GM12878 (cell line): ENCODE data around the gene PLA2G15. TPM values are rescaled to one million over a fixed set of nuclear protein-coding genes. Genes with fewer than 3 reads are reported as not detected.

Experiments used
- ATAC-seq: fragments of 200-7000 bp; cut with Tn5 transposase; 3 replicates; pipeline ENCODE4 v1.9.1; 2020; ENCODE audit warnings: mild to moderate bottlenecking, moderate library complexity
- BruUV-seq: library from RNA; stranded (reverse); fragments of 400-500 nt; replicated peaks from 2 replicates; lab custom pipeline; 2021; lab: Mats Ljungman, UMichigan
- CTCF ChIA-PET: fragments of 300-600 bp; sonication (Branson Sonifier 250); formaldehyde crosslinking; extraction: SDS; loops from one replicate; lab custom pipeline; 2021; ENCODE audit warnings: inconsistent platforms; lab: Yijun Ruan, JAX
- POLR2A ChIA-PET: fragments of 350-600 bp; formaldehyde crosslinking; extraction: SDS; loops from one replicate; lab custom pipeline; 2021; ENCODE audit warnings: inconsistent platforms; lab: Charles Lee
- RAD21 ChIA-PET: fragments of 300-600 bp; sonication (Branson Sonifier 250); formaldehyde crosslinking; loops from one replicate; lab custom pipeline; 2023; ENCODE audit warnings: antibody characterized with exemption; ENCODE audit not compliant: unreplicated experiment; lab: Charles Lee
- SMC1A ChIA-PET: fragments of 300-600 bp; sonication (Branson Sonifier 250); formaldehyde crosslinking; loops from one replicate; lab custom pipeline; 2023; ENCODE audit not compliant: unreplicated experiment, uncharacterized antibody; lab: Charles Lee
- DNase-seq: peaks from one replicate; pipeline ENCODE4 v3.0.0-alpha.2; 2011; ENCODE audit warnings: low read depth, low spot score
- FAIRE-seq: peaks from 3 replicates; lab custom pipeline; 2011; peaks lifted over from hg19 to GRCh38; lab: Jason Lieb, UNC
- H2AFZ ChIP-seq: 2 replicates; pipeline ENCODE4 v1.6.0; 2011; ENCODE audit warnings: low read depth, low read length, control low read depth; ENCODE audit not compliant: control insufficient read depth
- H3K27ac ChIP-seq: 2 replicates; pipeline ENCODE4 v1.5.1; 2011; ENCODE audit warnings: control low read depth; ENCODE audit not compliant: control insufficient read depth, insufficient read depth
- H3K27me3 ChIP-seq, 2 experiments: replicated peaks in 1 of 2; 2 replicates each; pipeline versions ENCODE4 v1.6.0 to v1.6.1; 2011; ENCODE audit warnings: low read length in 1 of 2; ENCODE audit not compliant: control insufficient read depth in 2 of 2, insufficient read depth in 2 of 2
- H3K36me3 ChIP-seq, 2 experiments: 2 replicates each; pipeline ENCODE4 v1.5.1; 2011; ENCODE audit warnings: low read length in 1 of 2; ENCODE audit not compliant: control insufficient read depth in 2 of 2, insufficient read depth in 2 of 2
- H3K4me1 ChIP-seq: 2 replicates; pipeline ENCODE4 v1.6.1; 2011; ENCODE audit warnings: mild to moderate bottlenecking, low read length, moderate library complexity, mixed read lengths; ENCODE audit not compliant: control insufficient read depth, insufficient read depth
- H3K4me2 ChIP-seq: 2 replicates; pipeline ENCODE4 v1.6.0; 2011; ENCODE audit warnings: control low read depth; ENCODE audit not compliant: control insufficient read depth, insufficient read depth
- H3K4me3 ChIP-seq: fragments of 200-600 bp; sonication (generic); 2 replicates; pipeline ENCODE4 v1.5.1; 2016
- H3K79me2 ChIP-seq: 2 replicates; pipeline ENCODE4 v1.6.0; 2011; ENCODE audit warnings: low read length; ENCODE audit not compliant: control insufficient read depth, insufficient read depth
- H3K9ac ChIP-seq: 2 replicates; pipeline ENCODE4 v1.8.0; 2011; ENCODE audit warnings: low read length, control low read depth, mixed read lengths; ENCODE audit not compliant: control insufficient read depth, insufficient read depth
- H3K9me3 ChIP-seq: replicated peaks from 3 replicates; pipeline ENCODE4 v1.5.1; 2011; ENCODE audit warnings: mild to moderate bottlenecking, low read length; ENCODE audit not compliant: control insufficient read depth, insufficient read depth
- H4K20me1 ChIP-seq: 2 replicates; pipeline ENCODE4 v1.6.0; 2011; ENCODE audit not compliant: control insufficient read depth, insufficient read depth
- CHD1 ChIP-seq: IDR thresholded peaks from 2 replicates; pipeline ENCODE4 v1.6.1; 2012; ENCODE audit warnings: low read depth, low read length, improper control_type of control experiment
- CHD2 ChIP-seq: IDR thresholded peaks from 2 replicates; pipeline ENCODE4 v1.6.1; 2011; ENCODE audit warnings: low read depth, low read length, improper control_type of control experiment, borderline replicate concordance
- LARP7 ChIP-seq: fragments of 450-650 bp; IDR thresholded peaks from 2 replicates; pipeline ENCODE4 v1.6.1; 2017; ENCODE audit warnings: mild to moderate bottlenecking
- MYC ChIP-seq: IDR thresholded peaks from 2 replicates; pipeline ENCODE4 v1.6.1; 2011; ENCODE audit warnings: mild to moderate bottlenecking, low read length, moderate library complexity, inconsistent platforms; ENCODE audit not compliant: insufficient read depth, insufficient replicate concordance, insufficient read length, severe bottlenecking
- NR2C2 ChIP-seq: IDR thresholded peaks from 2 replicates; pipeline ENCODE4 v1.6.1; 2011; ENCODE audit warnings: borderline replicate concordance, low read depth; ENCODE audit not compliant: control insufficient read depth, insufficient read length
- SKIL ChIP-seq: fragments of 450-650 bp; IDR thresholded peaks from 2 replicates; pipeline ENCODE4 v1.6.1; 2017; ENCODE audit warnings: mild to moderate bottlenecking, low read depth, inconsistent platforms; ENCODE audit not compliant: poor library complexity, severe bottlenecking
- ZNF592 ChIP-seq: fragments of 450-650 bp; IDR thresholded peaks from 2 replicates; pipeline ENCODE4 v1.6.1; 2017; ENCODE audit warnings: mild to moderate bottlenecking, moderate library complexity
- WGBS: methylation state at CpG from one replicate; pipeline ENCODE4 v1.1.6; 2016; ENCODE audit warnings: low lambda C conversion rate; ENCODE audit not compliant: insufficient replicate concordance, insufficient coverage; ENCODE audit errors: missing lambda C conversion rate; 5-methylcytosine and 5-hydroxymethylcytosine counted together
- in situ Hi-C: fragments of 300-500 bp; cut with MboI; formaldehyde crosslinking; loops from 9 replicates; pipeline ENCODE4 v1.14.3; 2018; ENCODE audit warnings: mixed read lengths
- intact Hi-C: fragments of 100-400 bp; cut with micrococcal nuclease; formaldehyde crosslinking; loops from one replicate; pipeline ENCODE4 v1.14.2; 2022; ENCODE audit not compliant: unreplicated experiment
- polyA plus RNA-seq, 11 experiments: library from polyadenylated mRNA; depleted of rRNA in 4 of 11; unstranded in 6 of 11; stranded (reverse) in 5 of 11; fragments of >200 nt; fragmentation: Nextera tagmentation in 4 of 11; fragmentation: Illumina TruSeq in 1 of 11; extraction: Ambion mirVana in 4 of 11; extraction: Trizol in 1 of 11; gene quantifications; 1 replicate in 1 of 11; 2 replicates in 10 of 11; pipeline versions ENCODE4 v1.2.1 to v1.2.3, GENCODE V29; 2011 to 2016; ENCODE audit warnings: inconsistent platforms in 2 of 11, missing spikeins in 2 of 11, low read depth in 1 of 11
- total RNA-seq, 4 experiments: library from RNA; depleted of rRNA in 3 of 4; stranded (reverse); fragments of >200 nt in 3 of 4; fragmentation: Illumina TruSeq in 1 of 4; extraction: Trizol in 1 of 4; gene quantifications; 2 replicates each; pipeline versions ENCODE4 v1.2.1 to v1.2.3, GENCODE V29; 2013 to 2021
- TF ChIP-seq, protein P1 (sequence below): fragments of 150-350 bp; IDR thresholded peaks from 2 replicates; pipeline ENCODE4 v1.6.1; 2016; ENCODE audit warnings: low read depth, low read length
- TF ChIP-seq, protein P2 (sequence below), 3 experiments: IDR thresholded peaks in 2 of 3; conservative IDR thresholded peaks in 1 of 3; 2 replicates each; pipeline ENCODE4 v1.5.1; 2011; ENCODE audit warnings: low read depth in 3 of 3, low read length in 3 of 3, mild to moderate bottlenecking in 3 of 3, control low read depth in 2 of 3, moderate library complexity in 2 of 3, inconsistent platforms in 1 of 3, mixed read lengths in 1 of 3; ENCODE audit not compliant: control insufficient read depth in 2 of 3, insufficient read depth in 1 of 3; ENCODE audit errors: extremely low read depth in 1 of 3

PLA2G15 gene
- total and polyA plus RNA-seq, 10 of the 15 experiments (the other 5 are each of a cell fraction or from before 2014, with no cell fraction given): 0.31 to 9.4 (median 6.8) TPM

DNA sequence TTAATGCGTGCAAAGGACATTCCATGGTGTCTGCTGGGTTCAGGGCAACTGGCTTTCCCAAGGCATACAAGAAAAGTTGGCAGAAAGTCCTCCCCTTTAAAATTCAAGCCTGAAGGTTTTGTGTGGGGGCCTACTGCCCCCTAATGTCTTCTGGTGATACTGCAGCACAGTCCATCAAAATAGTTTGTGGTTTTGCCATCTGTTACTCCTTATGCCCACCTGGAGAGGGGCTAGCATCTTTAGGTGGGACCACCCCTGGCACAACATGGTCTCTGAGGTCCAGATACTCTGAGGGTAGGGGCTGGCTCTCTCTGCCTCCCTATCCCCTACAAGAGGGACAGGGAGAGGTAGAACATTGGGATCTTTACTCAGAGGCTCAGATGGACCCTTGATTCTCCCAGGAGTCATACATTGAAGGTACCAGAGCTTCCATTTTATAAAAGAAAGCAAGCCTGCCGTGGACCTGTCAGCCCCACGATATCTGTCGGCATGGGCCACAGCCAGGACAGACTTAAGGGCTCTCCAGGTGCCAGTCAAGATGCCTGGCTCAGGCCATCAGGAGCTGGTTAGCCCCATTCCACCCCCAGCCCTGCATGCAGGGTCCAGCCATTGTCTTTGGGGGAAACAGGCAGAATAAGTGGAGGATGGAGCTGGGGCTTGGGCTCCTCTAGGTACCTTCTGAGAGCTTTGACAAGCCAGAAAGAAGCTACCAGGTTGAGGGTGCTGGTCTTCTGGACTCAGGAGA lies 15.6 kb upstream of the PLA2G15 start:
- Histone ChIP-seq H3K36me3 (peaks cover 6 to 7% of the 10 kb centered on the region in 2 experiments; a peak in 3 of 4 replicates), H3K79me2 (no peaks in the 10 kb centered on the region), H3K4me3 (no peak overlapping the region), H3K4me2 (no peak overlapping the region), H3K27me3 (no peaks in the 10 kb centered on the region), H3K9ac (no peak overlapping the region), H2AFZ (no peak overlapping the region), H3K27ac (no peak overlapping the region), H4K20me1 (no peaks in the 10 kb centered on the region), H3K4me1 (peaks cover 12% of the 10 kb centered on the region), H3K9me3 (no peaks in the 10 kb centered on the region)
- ChIA-PET POLR2A (no interaction called here), SMC1A (interaction anchor here (0.7 to 2.2 kb wide), 5 partner anchors 32 to 189 kb away, joined by 3 to 8 read pairs (median 4); no protein-coding TSS in a partner anchor), CTCF (interaction anchor here (0.6 to 5.3 kb wide), 17 partner anchors 17 to 414 kb away, joined by 3 to 72 read pairs (median 3); no protein-coding TSS in a partner anchor), RAD21 (interaction anchor here (0.7 to 1.3 kb wide), 3 partner anchors 137 to 414 kb away, joined by 3 to 16 read pairs (median 3); no protein-coding TSS in a partner anchor)
- ATAC-seq (peak; percentile 47), DNase-seq (no peak), FAIRE-seq (peak; percentile 31)
- intact Hi-C loops (loop anchor here (1.0 to 5.0 kb wide), 6 partner anchors 135 to 413 kb away; partner anchors contain the start of gene NRN1L), in situ Hi-C loops (loop anchor here (5.0 kb wide), 2 partner anchors 137 to 237 kb away; no protein-coding TSS in a partner anchor)
- no TSS peak for BruUV-seq
- 47% methylated on average over 4 of the region's 4 CpGs for WGBS
- TF ChIP-seq MYC (no peak), SKIL (no peak), NR2C2 (no peak), ZNF592 (no peak), LARP7 (no peak), CHD1 (no peak), CHD2 (no peak)
- TF ChIP-seq, protein P1, sequence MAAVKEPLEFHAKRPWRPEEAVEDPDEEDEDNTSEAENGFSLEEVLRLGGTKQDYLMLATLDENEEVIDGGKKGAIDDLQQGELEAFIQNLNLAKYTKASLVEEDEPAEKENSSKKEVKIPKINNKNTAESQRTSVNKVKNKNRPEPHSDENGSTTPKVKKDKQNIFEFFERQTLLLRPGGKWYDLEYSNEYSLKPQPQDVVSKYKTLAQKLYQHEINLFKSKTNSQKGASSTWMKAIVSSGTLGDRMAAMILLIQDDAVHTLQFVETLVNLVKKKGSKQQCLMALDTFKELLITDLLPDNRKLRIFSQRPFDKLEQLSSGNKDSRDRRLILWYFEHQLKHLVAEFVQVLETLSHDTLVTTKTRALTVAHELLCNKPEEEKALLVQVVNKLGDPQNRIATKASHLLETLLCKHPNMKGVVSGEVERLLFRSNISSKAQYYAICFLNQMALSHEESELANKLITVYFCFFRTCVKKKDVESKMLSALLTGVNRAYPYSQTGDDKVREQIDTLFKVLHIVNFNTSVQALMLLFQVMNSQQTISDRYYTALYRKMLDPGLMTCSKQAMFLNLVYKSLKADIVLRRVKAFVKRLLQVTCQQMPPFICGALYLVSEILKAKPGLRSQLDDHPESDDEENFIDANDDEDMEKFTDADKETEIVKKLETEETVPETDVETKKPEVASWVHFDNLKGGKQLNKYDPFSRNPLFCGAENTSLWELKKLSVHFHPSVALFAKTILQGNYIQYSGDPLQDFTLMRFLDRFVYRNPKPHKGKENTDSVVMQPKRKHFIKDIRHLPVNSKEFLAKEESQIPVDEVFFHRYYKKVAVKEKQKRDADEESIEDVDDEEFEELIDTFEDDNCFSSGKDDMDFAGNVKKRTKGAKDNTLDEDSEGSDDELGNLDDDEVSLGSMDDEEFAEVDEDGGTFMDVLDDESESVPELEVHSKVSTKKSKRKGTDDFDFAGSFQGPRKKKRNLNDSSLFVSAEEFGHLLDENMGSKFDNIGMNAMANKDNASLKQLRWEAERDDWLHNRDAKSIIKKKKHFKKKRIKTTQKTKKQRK: no peak
- TF ChIP-seq, protein P2, sequence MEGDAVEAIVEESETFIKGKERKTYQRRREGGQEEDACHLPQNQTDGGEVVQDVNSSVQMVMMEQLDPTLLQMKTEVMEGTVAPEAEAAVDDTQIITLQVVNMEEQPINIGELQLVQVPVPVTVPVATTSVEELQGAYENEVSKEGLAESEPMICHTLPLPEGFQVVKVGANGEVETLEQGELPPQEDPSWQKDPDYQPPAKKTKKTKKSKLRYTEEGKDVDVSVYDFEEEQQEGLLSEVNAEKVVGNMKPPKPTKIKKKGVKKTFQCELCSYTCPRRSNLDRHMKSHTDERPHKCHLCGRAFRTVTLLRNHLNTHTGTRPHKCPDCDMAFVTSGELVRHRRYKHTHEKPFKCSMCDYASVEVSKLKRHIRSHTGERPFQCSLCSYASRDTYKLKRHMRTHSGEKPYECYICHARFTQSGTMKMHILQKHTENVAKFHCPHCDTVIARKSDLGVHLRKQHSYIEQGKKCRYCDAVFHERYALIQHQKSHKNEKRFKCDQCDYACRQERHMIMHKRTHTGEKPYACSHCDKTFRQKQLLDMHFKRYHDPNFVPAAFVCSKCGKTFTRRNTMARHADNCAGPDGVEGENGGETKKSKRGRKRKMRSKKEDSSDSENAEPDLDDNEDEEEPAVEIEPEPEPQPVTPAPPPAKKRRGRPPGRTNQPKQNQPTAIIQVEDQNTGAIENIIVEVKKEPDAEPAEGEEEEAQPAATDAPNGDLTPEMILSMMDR (IDR thresholded peaks at IDR 0.05 in 2 of 3, conservative IDR thresholded peaks at IDR 0.05 in 1 of 3; ENCODE audit: control insufficient read depth in 2 of 3, extremely low read depth in 1 of 3, insufficient read depth in 1 of 3, low read depth in 3 of 3, low read length in 3 of 3): peak; percentile 87 to 90 (median 88)
